Frontal cortex (tissue), 4 donors: ENCODE measurements around the gene PID1. TPM values are rescaled to one million over a fixed set of nuclear protein-coding genes. Genes with fewer than 3 reads are reported as not detected.

ENCODE experiments used
- DNase-seq, 2 donors: peaks; one replicate each; pipeline ENCODE4 v3.0.0; 2012; ENCODE audit warnings: low spot score in 2 of 2
- FAIRE-seq: peaks from 2 replicates; lab custom pipeline; 2012; peaks lifted over from hg19 to GRCh38; lab: Jason Lieb, UNC
- total RNA-seq: library from RNA; depleted of rRNA; stranded (reverse); fragments of >200 nt; gene quantifications from one replicate; pipeline ENCODE4 v1.2.3, GENCODE V29; 2014
- donor health status: control.
- donor health status: control.
- donor health status: control.

The PID1 gene
- total RNA-seq, 1 donor from 2014 or later, result 36.7 TPM

DNA sequence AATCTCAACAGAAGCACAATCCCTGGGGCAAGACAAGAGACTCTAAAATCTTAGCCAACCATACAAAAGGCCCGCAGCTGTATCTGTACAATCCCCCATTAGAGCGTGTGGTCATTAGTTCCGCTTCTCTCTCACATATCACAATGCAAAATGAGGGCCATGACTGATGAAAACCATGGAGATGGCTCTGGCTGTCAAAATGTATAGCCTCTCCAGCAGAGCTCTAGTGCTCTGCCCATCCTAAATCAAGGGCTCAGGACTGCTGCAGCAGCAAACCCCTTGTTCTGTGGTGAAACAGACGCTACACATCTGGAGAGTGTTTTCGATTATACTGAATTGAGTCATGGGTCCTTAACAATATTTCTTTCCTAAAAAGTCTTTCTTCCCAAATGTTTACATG, 221.0 kb downstream of the PID1 start:
- no peak for FAIRE-seq
- no peak for DNase-seq

DNA sequence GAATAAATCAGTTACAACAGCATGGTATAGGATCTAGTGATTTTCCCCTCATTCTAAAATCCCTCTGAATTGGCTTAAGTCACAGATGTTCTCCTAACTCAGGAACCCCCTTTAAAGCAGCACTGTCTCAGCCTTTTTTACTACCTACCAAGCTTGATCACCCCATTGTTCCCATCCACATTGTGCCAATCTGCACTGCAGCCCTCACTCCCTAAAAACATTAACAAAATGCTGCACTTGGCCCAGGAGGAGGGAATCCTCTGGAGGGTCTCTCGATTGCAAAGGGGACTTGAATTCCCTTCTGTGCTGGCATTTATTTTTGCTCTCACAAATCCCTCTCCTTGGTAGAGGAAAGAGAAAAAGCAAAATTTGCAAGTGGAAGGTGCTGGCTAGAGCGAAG, 223.0 kb downstream of the PID1 start:
- no peak for DNase-seq
- FAIRE-seq, result no peak

- no peak for FAIRE-seq
- no peak for DNase-seq
Observed at GRCh38 chr2:229045671-229046070, 225.4 kb downstream of the PID1 start.

- no peak for FAIRE-seq
Observed at GRCh38 chr2:229044581-229044980, 226.5 kb downstream of the PID1 start.

DNA sequence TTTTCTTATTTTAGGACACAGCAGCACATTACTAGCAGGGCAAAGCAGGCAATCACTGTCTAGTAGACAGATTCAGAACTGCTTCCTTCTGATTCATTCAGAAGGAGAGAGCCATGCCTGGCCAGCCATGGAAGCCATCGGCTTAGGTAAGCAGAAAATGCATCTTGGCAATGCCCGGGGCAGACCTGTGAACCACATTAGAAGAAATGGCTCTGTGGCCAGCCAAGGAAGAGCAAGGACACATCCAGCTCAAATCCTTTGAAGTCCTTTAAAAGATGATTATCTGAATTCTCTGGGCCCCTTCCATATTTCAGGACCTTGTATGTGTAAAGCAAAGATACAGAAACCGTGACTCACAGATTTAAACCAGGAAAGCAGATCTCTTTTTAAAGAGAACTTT, 227.4 kb downstream of the PID1 start:
- DNase-seq (no peak), FAIRE-seq (no peak)

More at GRCh38 chr2:229044581-229044980, 226.5 kb downstream of the PID1 start:
- DNase-seq, result no peak

- DNase-seq, result no peak
- FAIRE-seq, result no peak
Observed at GRCh38 chr2:229042349-229042748, 228.7 kb downstream of the PID1 start.

DNA sequence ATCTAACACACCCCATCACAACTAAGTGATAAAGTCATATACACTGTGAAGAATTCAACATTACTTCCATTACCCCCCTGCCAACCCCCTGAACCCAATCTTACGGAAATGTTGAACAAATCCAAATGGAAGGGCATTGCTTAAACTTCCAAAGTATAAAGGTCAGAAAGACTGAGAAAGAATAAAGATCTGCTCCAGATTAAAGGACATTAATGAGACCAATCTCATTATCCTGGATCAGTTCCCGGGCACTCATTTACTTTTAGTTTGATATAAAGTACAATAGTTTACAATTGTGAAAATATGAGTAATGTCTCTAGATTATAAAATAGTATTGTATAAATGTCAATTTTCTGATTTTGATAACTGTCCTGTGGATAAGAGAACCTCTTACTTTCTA, 229.4 kb downstream of the PID1 start:
- FAIRE-seq, result no peak

DNA sequence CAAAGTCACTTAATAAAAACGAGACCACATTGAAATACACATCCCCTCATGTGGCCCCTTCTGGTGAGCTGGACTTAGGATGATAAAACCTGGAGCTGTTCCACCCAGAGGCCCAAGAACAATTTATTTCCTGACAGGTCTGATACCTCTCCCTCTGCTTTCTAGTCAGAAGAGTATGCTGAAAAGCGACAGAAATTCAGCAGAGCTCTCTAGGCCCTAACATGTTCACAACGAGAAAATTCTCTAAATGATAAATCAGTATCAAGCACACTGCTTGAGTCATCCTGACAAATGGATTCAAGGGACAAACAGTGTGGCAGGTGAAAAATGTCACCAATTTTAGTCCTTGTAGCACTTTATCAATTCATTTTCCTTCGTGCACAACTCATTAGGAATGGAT, 233.5 kb downstream of the PID1 start:
- DNase-seq (no peak), FAIRE-seq (no peak)

More for the DNA sequence above, 229.4 kb downstream of the PID1 start:
- no peak for DNase-seq

DNA sequence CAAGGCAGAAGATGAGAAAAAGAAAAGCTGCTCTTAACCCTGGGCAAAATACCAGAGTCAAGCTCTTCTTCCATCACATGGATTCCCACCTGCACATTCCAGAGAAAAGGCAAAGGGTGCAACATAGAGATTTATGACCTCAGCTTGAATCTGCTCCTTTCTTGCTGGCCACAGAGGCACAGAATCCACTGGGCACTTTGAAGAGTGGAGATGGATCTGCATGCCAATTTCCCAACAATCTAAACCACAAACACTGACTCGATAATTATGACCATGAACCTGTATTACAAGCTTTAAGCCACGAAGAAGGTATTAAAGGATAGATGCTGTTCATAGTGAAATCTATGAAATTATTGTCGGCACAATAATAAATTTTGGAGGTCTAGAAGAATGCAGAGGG, 237.3 kb downstream of the PID1 start:
- no peak for FAIRE-seq
- DNase-seq, result no peak

DNA sequence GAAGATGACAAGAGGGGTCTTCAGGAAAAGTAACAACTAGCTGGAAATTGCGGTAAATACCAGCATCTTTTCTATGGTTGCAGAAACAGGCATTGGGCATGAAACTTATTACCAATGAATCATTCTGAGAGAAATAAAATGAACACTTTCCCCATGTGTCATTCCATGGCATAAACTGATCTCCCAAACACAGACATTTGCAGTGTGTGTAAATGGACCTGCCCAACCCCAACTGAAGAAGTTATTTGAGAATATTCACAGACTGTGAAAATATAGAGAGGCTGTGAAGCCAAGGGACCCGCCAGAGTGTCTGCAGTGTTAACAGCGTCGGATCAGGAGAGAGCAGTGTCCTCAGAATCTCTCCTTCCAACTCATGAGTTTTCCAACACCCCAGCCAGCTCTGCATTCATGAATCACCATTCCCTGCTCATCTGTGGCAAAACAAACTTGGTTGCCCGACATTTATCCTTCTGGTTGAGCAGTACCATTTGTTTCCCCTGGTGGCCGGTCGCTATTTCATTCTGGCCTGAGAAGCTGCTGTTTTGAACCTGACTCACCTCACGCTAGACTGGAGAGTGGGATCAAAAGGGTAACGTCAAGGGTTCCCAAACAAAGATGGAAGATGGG, 238.4 kb downstream of the PID1 start:
- DNase-seq (no peak), FAIRE-seq (no peak)

DNA sequence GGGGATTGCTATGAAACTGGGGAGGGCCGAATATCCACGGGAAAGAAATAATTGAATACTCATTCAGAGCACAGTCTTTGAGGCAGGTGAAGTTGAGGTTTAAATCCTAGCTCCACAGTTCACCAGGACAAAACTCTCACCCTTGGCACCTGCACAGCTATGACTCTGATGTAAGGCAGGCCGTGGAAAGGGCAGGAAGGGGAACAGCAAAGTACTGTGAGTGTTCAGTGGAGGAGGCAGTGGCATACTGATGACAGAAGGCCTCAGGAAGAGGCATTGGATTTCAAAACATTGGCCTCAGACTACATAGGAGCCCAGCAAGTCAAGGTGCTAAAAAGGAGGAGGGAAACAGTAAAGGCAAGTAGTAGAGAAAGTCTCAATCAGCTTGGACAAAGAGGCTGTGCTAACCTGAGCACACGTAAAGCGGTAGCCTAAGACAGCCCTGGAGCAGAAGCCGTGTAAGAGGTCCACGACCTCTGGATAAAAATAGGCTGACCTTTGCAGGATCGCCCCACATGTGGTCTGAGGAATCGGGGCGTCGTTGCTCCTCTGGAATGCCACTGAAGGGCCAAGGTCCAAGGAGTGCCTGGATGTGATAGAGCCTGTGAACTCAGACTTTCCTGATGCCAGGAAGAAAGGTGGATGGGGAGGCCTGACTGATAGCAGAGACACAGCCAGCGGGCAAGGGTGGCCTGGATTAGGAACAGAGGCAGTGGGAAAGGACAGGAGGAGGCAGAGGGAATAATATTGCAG, 243.6 kb downstream of the PID1 start:
- FAIRE-seq (no peak), DNase-seq (no peak)

- DNase-seq (no peak), FAIRE-seq (no peak)
Observed at GRCh38 chr2:229025653-229026052, 245.4 kb downstream of the PID1 start.

- no peak for DNase-seq
- no peak for FAIRE-seq
Observed at GRCh38 chr2:229022652-229023051, 248.4 kb downstream of the PID1 start.

GRCh38 chr2:229022071-229022470, 249.0 kb downstream of the PID1 start:
- FAIRE-seq (no peak), DNase-seq (no peak)

- DNase-seq (no peak), FAIRE-seq (no peak)
Observed at GRCh38 chr2:229009816-229010215, 261.3 kb downstream of the PID1 start.

DNA sequence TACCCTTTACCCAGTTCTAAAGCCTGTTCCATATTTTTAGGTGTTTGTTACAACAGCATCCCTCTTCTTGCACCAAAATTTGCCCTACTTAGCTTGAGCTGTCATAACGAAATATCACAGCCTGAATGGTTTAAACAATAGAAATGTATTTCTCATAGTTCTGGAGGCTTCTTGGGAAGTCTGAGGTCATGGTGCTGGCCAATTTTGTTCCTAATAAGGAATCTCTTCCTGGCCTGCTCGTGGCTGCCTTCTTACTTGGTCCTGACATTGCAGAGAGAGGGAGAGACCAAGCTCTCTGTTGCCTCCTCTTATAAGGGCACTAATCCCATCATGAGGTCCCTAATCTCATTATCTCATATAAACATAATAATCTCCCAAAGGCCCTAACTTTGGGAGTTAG, 267.8 kb downstream of the PID1 start:
- DNase-seq, result no peak

GRCh38 chr2:229001196-229001595, 269.9 kb downstream of the PID1 start:
- FAIRE-seq, result no peak
- DNase-seq, result no peak

More for the DNA sequence above, 267.8 kb downstream of the PID1 start:
- FAIRE-seq, result no peak

GRCh38 chr2:228999326-228999725, 271.8 kb downstream of the PID1 start:
- DNase-seq (no peak), FAIRE-seq (no peak)

- DNase-seq, result no peak
Observed at GRCh38 chr2:228988786-228989185, 282.3 kb downstream of the PID1 start.

GRCh38 chr2:228987441-228988155, 283.5 kb downstream of the PID1 start:
- no peak for FAIRE-seq
- DNase-seq, result no peak

More at GRCh38 chr2:228988786-228989185, 282.3 kb downstream of the PID1 start:
- FAIRE-seq, result no peak

DNA sequence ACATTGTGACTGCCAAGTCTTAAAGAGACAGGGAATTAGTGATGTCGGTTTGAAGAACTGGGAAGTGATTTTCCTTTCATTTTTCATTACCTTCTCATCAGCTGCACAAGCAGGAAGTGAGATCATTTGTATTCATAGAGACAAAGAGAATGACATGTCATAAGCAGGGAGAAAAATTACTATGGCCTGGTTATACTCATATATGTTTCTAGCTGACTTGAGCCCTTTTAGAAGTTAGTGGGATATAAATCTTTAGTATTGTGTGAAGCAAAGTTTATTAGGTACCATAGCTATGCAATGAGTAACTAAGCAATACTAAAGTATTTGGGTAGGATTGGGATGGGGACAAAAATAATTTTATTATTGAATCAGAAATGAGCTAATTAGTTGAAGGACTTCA, 284.1 kb downstream of the PID1 start:
- DNase-seq, result no peak
- no peak for FAIRE-seq
